ENCODE measurements around the gene ZNF784. TPM values are rescaled to one million over a fixed set of nuclear protein-coding genes. Genes with fewer than 3 reads are reported as not detected.
A peak's percentile ranks its signal among the peaks of the same experiment; 100 is the strongest.

The ZNF784 gene
- total and polyA plus RNA-seq, 7 experiments from 2014 or later: 0.65 to 17.1 (median 8.3) TPM

- ChIA-PET CTCF (interaction anchor here (0.9 to 1.4 kb wide), 6 partner anchors 12 to 56 kb away, joined by 3 to 10 read pairs (median 6); partner anchors contain the start of genes FIZ1 and ZNF581), POLR2A (interaction anchor here (0.5 to 1.7 kb wide), 39 partner anchors 8 to 1518 kb away, joined by 3 to 25 read pairs (median 4); partner anchors contain the start of genes CNOT3, FIZ1, HSPBP1 and ISOC2)
- H3K36me3 ChIP-seq (ENCODE audit: control insufficient read depth in 2 of 3, insufficient read depth in 3 of 3, low read length in 3 of 3): peaks cover 5 to 25% (median 12%) of the 10 kb centered on the region in 3 experiments
- H3K4me1 ChIP-seq (ENCODE audit: control insufficient read depth in 2 of 2, insufficient read depth in 2 of 2, low read length in 2 of 2): peaks cover 31 to 41% of the 10 kb centered on the region in 2 donors
- H3K27me3 ChIP-seq (ENCODE audit: control insufficient read depth in 2 of 2, insufficient read depth in 2 of 2, low read length in 2 of 2): no peaks in the 10 kb centered on the region
- Mint-ChIP-seq H3K36me3 (peaks cover 0 to 18% (median 9%) of the 10 kb centered on the region in 5 donors), H3K27ac (peak within 1 kb of the TSS; percentile 95 to 100 (median 99)), H3K4me1 (peaks cover 34 to 56% (median 40%) of the 10 kb centered on the region in 7 donors), H3K9me3 (peaks cover 0 to 10% (median 0%) of the 10 kb centered on the region in 11 donors), H3K27me3 (peaks cover 0 to 2% (median 0%) of the 10 kb centered on the region in 5 donors), H3K4me3 (peak within 1 kb of the TSS; percentile 83 to 99 (median 96))
- DNase-seq (peak; percentile 86 to 98 (median 90)), ATAC-seq (peak; percentile 70)
- intact Hi-C loops (cut with micrococcal nuclease): loop anchor here (1.0 to 10.0 kb wide), 18 partner anchors 12 to 1788 kb away; partner anchors contain the start of genes EPN1 (in 2 of the 2), FIZ1 (in 2 of the 2), KMT5C (in 2 of the 2) and PPP1R12C (in 2 of the 2)
- peak within 1 kb of the TSS; percentile 98 for H3K4me3 ChIP-seq (ENCODE audit: low read length)
- no peaks in the 10 kb centered on the region for H3K9me3 ChIP-seq (ENCODE audit: control insufficient read depth in 2 of 3, low read length in 3 of 3)
- peak within 1 kb of the TSS; percentile 99 for H3K27ac ChIP-seq (ENCODE audit: low read depth, low read length)
Measured at GRCh38 chr19:55654868-55655647, 30.7 kb upstream of the ZNF784 start, which contains the start of gene U2AF2. TSS of gene U2AF2 (plus strand) at chr19:55655035. CDS start at chr19:55655105, 70 bp downstream.

DNA sequence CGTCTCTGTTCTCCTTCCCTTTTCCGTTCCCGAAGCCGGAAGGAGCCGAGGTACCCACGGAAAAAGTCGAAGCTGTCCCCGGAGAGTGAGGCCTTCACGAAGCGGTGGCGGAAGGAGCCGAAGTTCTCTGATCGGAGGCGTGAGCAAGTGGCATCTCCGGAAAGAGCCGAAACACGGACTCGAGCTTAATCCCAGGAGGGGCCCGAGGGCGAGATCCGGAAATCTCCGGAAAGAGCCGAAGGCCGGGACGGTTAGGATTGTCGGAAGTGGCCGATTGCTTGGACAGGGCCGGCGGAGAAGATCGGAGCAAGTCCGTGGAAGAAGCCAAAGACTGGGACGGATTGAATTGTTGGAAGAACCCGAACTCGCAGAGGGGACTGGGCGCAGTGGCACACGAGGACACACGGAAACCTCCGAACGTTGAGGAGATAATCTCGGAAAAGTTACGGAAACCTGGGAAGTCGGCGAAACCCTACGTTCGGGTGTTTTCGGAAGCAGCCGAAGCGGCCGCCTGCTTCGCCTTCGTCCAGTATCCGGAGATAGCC, 30.0 kb upstream of the ZNF784 start:
- ChIA-PET POLR2A (interaction anchor here (0.5 to 1.7 kb wide), 39 partner anchors 9 to 1517 kb away, joined by 3 to 25 read pairs (median 4); partner anchors contain the start of genes CNOT3, FIZ1, HSPBP1 and ISOC2), CTCF (interaction anchor here (0.7 to 1.4 kb wide), 7 partner anchors 12 to 537 kb away, joined by 3 to 10 read pairs (median 5); partner anchors contain the start of genes FIZ1, PPP1R12C and ZNF581)
- Histone ChIP-seq H3K9me3 (ENCODE audit: control insufficient read depth in 2 of 3, low read length in 3 of 3) (no peaks in the 10 kb centered on the region), H3K27me3 (ENCODE audit: control insufficient read depth in 2 of 2, insufficient read depth in 2 of 2, low read length in 2 of 2) (no peaks in the 10 kb centered on the region), H3K36me3 (ENCODE audit: control insufficient read depth in 2 of 3, insufficient read depth in 3 of 3, low read length in 3 of 3) (peaks cover under 1 to 18% (median 6%) of the 10 kb centered on the region in 3 experiments), H3K4me3 (ENCODE audit: low read length) (peak overlapping the region; percentile 98), H3K27ac (ENCODE audit: low read depth, low read length) (peak overlapping the region; percentile 99), H3K4me1 (ENCODE audit: control insufficient read depth in 2 of 2, insufficient read depth in 2 of 2, low read length in 2 of 2) (peaks cover 31 to 36% of the 10 kb centered on the region in 2 donors)
- ATAC-seq (peak; percentile 83), DNase-seq (peak; percentile 90 to 100 (median 99))
- Mint-ChIP-seq H3K9me3 (peaks cover 0 to 10% (median 0%) of the 10 kb centered on the region in 11 donors), H3K4me3 (peak overlapping the region; percentile 83 to 99 (median 96)), H3K36me3 (peaks cover 0 to 20% (median 4%) of the 10 kb centered on the region in 5 donors), H3K4me1 (peaks cover 33 to 55% (median 40%) of the 10 kb centered on the region in 7 donors), H3K27me3 (peaks cover 0 to 2% (median 0%) of the 10 kb centered on the region in 5 donors), H3K27ac (peak overlapping the region; percentile 95 to 100 (median 99))
- intact Hi-C loops (cut with micrococcal nuclease): loop anchor here (1.0 to 10.0 kb wide), 16 partner anchors 11 to 1490 kb away; partner anchors contain the start of genes FIZ1 (in 2 of the 2), PPP1R12C (in 2 of the 2), PPP6R1 (in 2 of the 2) and RPL28 (in 2 of the 2)

GRCh38 chr19:55653651-55654322, 29.4 kb upstream of the ZNF784 start:
- Histone ChIP-seq H3K27me3 (ENCODE audit: control insufficient read depth in 2 of 2, insufficient read depth in 2 of 2, low read length in 2 of 2) (no peaks in the 10 kb centered on the region), H3K27ac (ENCODE audit: low read depth, low read length) (peak overlapping the region; percentile 99), H3K36me3 (ENCODE audit: control insufficient read depth in 2 of 3, insufficient read depth in 3 of 3, low read length in 3 of 3) (peaks cover 0 to 13% (median 0%) of the 10 kb centered on the region in 3 experiments), H3K4me3 (ENCODE audit: low read length) (peak overlapping the region; percentile 98), H3K9me3 (ENCODE audit: control insufficient read depth in 2 of 3, low read length in 3 of 3) (no peaks in the 10 kb centered on the region), H3K4me1 (ENCODE audit: control insufficient read depth in 2 of 2, insufficient read depth in 2 of 2, low read length in 2 of 2) (peaks cover 28 to 36% of the 10 kb centered on the region in 2 donors)
- DNase-seq (peak in 8 of 9 donors; percentile 95 to 100 (median 100)), ATAC-seq (peak; percentile 71)
- intact Hi-C loops (cut with micrococcal nuclease): loop anchor here (1.0 to 10.0 kb wide), 17 partner anchors 10 to 1489 kb away; partner anchors contain the start of genes FIZ1 (in 2 of the 2), PPP1R12C (in 2 of the 2), PPP6R1 (in 2 of the 2) and RPL28 (in 2 of the 2)
- H3K27me3 Mint-ChIP-seq: peaks cover 0 to 2% (median 0%) of the 10 kb centered on the region in 5 donors
- peaks cover 29 to 57% (median 39%) of the 10 kb centered on the region in 7 donors for H3K4me1 Mint-ChIP-seq
- peaks cover 0 to 10% (median 0%) of the 10 kb centered on the region in 11 donors for H3K9me3 Mint-ChIP-seq
- peaks cover 0 to 20% (median 4%) of the 10 kb centered on the region in 5 donors for H3K36me3 Mint-ChIP-seq
- ChIA-PET POLR2A (interaction anchor here (0.6 to 1.7 kb wide), 39 partner anchors 8 to 1517 kb away, joined by 3 to 25 read pairs (median 4); partner anchors contain the start of genes CNOT3, FIZ1, HSPBP1 and ISOC2), CTCF (interaction anchor here (0.7 to 1.5 kb wide), 9 partner anchors 11 to 536 kb away, joined by 3 to 10 read pairs (median 6); partner anchors contain the start of genes FIZ1, PPP1R12C and ZNF581)
- H3K27ac Mint-ChIP-seq: peak overlapping the region; percentile 95 to 100 (median 99)
- H3K4me3 Mint-ChIP-seq: peak overlapping the region; percentile 83 to 99 (median 96)

DNA sequence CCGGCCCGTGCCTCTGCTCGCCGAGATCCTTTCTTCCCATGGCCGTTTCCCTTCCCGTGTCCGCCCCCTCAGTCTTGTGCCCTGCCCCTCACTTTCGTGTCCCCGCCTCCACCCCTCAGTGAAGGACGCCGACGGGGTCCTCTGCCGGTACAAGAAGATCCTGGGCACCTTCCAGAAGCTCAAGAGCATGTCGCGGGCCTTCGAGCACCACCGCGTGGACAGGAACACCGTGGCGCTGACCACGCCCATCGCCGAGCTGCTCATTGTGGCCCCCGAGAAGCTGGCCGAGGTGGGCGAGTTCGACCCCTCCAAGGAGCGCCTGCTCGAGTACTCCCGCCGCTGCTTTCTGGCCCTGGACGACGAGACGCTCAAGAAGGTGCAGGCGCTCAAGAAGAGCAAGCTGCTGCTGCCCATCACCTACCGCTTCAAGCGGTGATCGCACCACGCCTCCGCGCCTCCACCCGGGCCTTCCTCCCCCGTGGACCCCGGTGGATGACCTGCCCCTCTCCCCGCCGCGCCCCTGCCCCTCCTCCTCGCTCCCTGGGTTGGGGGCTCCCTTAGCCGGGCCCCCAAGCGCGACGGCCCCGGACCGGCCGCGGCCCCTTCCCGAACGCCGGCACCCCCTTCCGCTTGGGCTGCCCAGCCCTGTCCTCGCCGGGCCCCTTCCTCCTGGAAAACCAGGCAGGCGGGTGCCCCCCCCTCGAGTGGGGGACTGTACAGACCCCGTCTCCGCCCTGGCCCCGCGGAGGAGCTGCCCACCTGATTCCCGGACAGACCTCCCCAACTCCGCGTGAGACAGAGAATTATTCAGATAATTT, 28.2 kb upstream of the ZNF784 start:
- ChIA-PET CTCF (interaction anchor here (0.7 to 1.5 kb wide), 3 partner anchors 16 to 152 kb away, joined by 4 to 8 read pairs (median 7); no protein-coding TSS in a partner anchor), POLR2A (interaction anchor here (0.7 to 1.9 kb wide), 4 partner anchors 10 to 371 kb away, joined by 3 to 8 read pairs (median 4); no protein-coding TSS in a partner anchor)
- Mint-ChIP-seq H3K27me3 (peaks cover 0 to 2% (median 0%) of the 10 kb centered on the region in 5 donors), H3K36me3 (peaks cover 0 to 18% (median under 1%) of the 10 kb centered on the region in 5 donors), H3K4me3 (peak overlapping the region in 9 of 10 donors; percentile 14 to 83 (median 40)), H3K9me3 (peaks cover 0 to 10% (median 0%) of the 10 kb centered on the region in 11 donors), H3K4me1 (peaks cover 25 to 50% (median 32%) of the 10 kb centered on the region in 7 donors), H3K27ac (peak overlapping the region in 4 of 9 donors; percentile 11 to 71 (median 53))
- ATAC-seq (no peak), DNase-seq (peak in 1 of 9 donors; percentile 49)
- Histone ChIP-seq H3K4me3 (ENCODE audit: low read length) (no peak overlapping the region), H3K36me3 (ENCODE audit: control insufficient read depth in 2 of 3, insufficient read depth in 3 of 3, low read length in 3 of 3) (peaks cover 0 to 8% (median 0%) of the 10 kb centered on the region in 3 experiments), H3K9me3 (ENCODE audit: control insufficient read depth in 2 of 3, low read length in 3 of 3) (no peaks in the 10 kb centered on the region), H3K4me1 (ENCODE audit: control insufficient read depth in 2 of 2, insufficient read depth in 2 of 2, low read length in 2 of 2) (peaks cover 24 to 30% of the 10 kb centered on the region in 2 donors), H3K27ac (ENCODE audit: low read depth, low read length) (no peak overlapping the region), H3K27me3 (ENCODE audit: control insufficient read depth in 2 of 2, insufficient read depth in 2 of 2, low read length in 2 of 2) (no peaks in the 10 kb centered on the region)
- intact Hi-C loops (cut with micrococcal nuclease): loop anchor here (1.0 to 10.0 kb wide), 5 partner anchors 20 to 1488 kb away; partner anchors contain the start of genes LENG9 (in 1 of the 2), UBE2S (in 1 of the 2) and ZSCAN5A (in 1 of the 2)

- no peak for ATAC-seq
- peaks cover 0 to 10% (median 0%) of the 10 kb centered on the region in 11 donors for H3K9me3 Mint-ChIP-seq
- H3K4me3 ChIP-seq (ENCODE audit: low read length): no peak overlapping the region
- ChIA-PET POLR2A (no interaction called here), CTCF (no interaction called here)
- intact Hi-C loops (cut with micrococcal nuclease): loop anchor here (5.0 to 10.0 kb wide), 4 partner anchors 244 to 1486 kb away; partner anchors contain the start of genes LENG9 (in 1 of the 2), UBE2S (in 1 of the 2) and ZSCAN5A (in 1 of the 2)
- no peak for DNase-seq
- H3K27me3 ChIP-seq (ENCODE audit: control insufficient read depth in 2 of 2, insufficient read depth in 2 of 2, low read length in 2 of 2): no peaks in the 10 kb centered on the region
- H3K4me1 Mint-ChIP-seq: peaks cover 17 to 47% (median 27%) of the 10 kb centered on the region in 7 donors
- H3K36me3 Mint-ChIP-seq: peaks cover 0 to 12% (median 0%) of the 10 kb centered on the region in 5 donors
- H3K36me3 ChIP-seq (ENCODE audit: control insufficient read depth in 2 of 3, insufficient read depth in 3 of 3, low read length in 3 of 3): no peaks in the 10 kb centered on the region
- peak overlapping the region in 4 of 9 donors; percentile 7 to 80 (median 35) for H3K27ac Mint-ChIP-seq
- peaks cover 0 to 2% (median 0%) of the 10 kb centered on the region in 5 donors for H3K27me3 Mint-ChIP-seq
- peak overlapping the region in 2 of 10 donors; percentile 56 to 63 for H3K4me3 Mint-ChIP-seq
- peaks cover 14 to 21% of the 10 kb centered on the region in 2 donors for H3K4me1 ChIP-seq (ENCODE audit: control insufficient read depth in 2 of 2, insufficient read depth in 2 of 2, low read length in 2 of 2)
- no peak overlapping the region for H3K27ac ChIP-seq (ENCODE audit: low read depth, low read length)
- H3K9me3 ChIP-seq (ENCODE audit: control insufficient read depth in 2 of 3, low read length in 3 of 3): no peaks in the 10 kb centered on the region
Measured at GRCh38 chr19:55651236-55651635, 26.9 kb upstream of the ZNF784 start.

Measured in naive thymus-derived CD4-positive, alpha-beta T cell (primary cell).